Measurements from ENCODE around the gene BFSP1. TPM values are rescaled to one million over a fixed set of nuclear protein-coding genes. Genes with fewer than 3 reads are reported as not detected.

BFSP1 gene
- total and polyA plus RNA-seq, 7 donors, result 0.51 to 3.6 (median 1.2) TPM; not detected in 1

DNA sequence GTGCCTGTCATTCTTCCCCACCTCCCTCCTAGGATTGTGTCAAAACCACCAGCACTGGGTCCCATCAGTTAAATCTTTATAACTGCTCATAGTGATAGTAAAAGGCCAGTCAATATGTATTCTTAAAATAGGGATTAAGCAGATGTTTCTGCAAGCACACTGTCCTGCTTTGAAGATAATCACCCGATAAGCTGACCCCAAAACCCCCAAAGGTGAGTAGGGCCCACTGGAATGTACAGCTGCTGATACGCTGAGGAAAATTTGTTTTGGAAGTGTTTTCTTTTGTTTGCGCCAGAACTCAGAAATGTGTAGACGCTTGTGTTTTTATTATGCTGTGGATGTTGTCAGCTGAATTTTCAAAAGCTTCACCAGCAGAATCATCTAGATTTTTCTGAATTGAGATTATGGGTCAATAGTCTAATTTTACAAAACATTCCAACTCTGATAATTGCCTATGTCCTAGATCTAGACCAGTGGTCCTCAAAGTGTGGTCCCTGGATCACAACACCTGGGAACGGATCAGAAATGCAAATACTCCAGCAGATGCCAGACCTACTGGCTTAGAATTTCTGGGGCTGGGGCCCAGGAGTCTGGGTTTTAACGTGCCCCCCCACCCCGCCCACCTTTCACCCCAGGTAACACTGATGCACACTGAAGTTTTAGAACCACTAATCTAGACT is 11.4 kb downstream of the BFSP1 start:
- H3K36me3 ChIP-seq, result no peaks in the 10 kb centered on the region
- no peaks in the 10 kb centered on the region for H3K27me3 ChIP-seq
- no peaks in the 10 kb centered on the region for H3K9me3 ChIP-seq
- H3K4me1 ChIP-seq, result no peaks in the 10 kb centered on the region
- H3K27ac ChIP-seq, result no peak overlapping the region
- TF ChIP-seq POLR2AphosphoS5 (IDR thresholded peaks at IDR 0.05) (no peak), EP300 (IDR thresholded peaks at IDR 0.05) (no peak), POLR2A (IDR thresholded peaks at IDR 0.05) (no peak)
- TF ChIP-seq, protein P1, sequence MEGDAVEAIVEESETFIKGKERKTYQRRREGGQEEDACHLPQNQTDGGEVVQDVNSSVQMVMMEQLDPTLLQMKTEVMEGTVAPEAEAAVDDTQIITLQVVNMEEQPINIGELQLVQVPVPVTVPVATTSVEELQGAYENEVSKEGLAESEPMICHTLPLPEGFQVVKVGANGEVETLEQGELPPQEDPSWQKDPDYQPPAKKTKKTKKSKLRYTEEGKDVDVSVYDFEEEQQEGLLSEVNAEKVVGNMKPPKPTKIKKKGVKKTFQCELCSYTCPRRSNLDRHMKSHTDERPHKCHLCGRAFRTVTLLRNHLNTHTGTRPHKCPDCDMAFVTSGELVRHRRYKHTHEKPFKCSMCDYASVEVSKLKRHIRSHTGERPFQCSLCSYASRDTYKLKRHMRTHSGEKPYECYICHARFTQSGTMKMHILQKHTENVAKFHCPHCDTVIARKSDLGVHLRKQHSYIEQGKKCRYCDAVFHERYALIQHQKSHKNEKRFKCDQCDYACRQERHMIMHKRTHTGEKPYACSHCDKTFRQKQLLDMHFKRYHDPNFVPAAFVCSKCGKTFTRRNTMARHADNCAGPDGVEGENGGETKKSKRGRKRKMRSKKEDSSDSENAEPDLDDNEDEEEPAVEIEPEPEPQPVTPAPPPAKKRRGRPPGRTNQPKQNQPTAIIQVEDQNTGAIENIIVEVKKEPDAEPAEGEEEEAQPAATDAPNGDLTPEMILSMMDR (IDR thresholded peaks at IDR 0.05), result no peak
- WGBS, 2 donors, result 83 to 88% methylated on average over 7 of the region's 7 CpGs
- no peak overlapping the region for H3K4me3 ChIP-seq
- DNase-seq, result no peak
- intact Hi-C loops (cut with DNase I), result no loop called here

DNA sequence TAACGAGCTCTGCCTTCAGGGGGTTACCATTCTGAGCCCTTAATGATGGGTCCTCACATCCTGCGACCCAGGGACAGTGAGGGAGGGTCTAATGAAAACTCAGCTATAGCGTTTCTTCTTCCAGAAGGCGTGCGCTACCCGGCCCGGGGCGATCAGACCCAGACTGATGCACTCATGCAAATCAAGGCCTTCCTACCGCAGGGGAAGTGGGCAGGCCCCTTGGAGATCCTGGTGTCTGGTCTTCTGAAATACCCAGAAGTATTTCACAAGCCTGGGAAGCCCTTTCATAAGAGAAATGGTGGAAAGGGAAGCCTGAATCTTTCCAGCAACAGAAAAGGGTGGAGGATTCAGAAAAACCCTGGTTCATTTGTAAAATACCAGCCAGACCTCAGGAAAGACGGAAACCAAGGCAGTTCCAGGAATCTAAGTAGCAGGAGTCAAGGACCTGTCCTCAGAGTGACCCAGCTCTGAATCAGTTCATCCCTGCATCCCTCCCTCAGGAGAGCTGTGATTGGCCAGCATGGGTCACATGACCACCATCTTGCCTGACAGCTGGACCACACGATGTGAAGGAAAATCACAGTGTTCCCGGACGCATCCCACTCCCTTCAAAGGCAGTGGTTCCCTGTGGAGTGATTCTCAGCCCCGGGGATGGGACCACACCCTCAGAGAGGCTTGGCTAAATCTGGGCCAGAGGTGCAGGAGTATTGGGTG is 12.7 kb downstream of the BFSP1 start:
- 80 to 86% methylated on average over 14 of the region's 14 CpGs for WGBS, 2 donors
- no peaks in the 10 kb centered on the region for H3K36me3 ChIP-seq
- intact Hi-C loops (cut with DNase I), result no loop called here
- H3K4me3 ChIP-seq, result no peak overlapping the region
- no peaks in the 10 kb centered on the region for H3K27me3 ChIP-seq
- no peaks in the 10 kb centered on the region for H3K4me1 ChIP-seq
- no peak overlapping the region for H3K27ac ChIP-seq
- TF ChIP-seq EP300 (IDR thresholded peaks at IDR 0.05) (no peak), POLR2A (IDR thresholded peaks at IDR 0.05) (no peak), POLR2AphosphoS5 (IDR thresholded peaks at IDR 0.05) (no peak)
- no peaks in the 10 kb centered on the region for H3K9me3 ChIP-seq
- DNase-seq, result peak; percentile 43

DNA sequence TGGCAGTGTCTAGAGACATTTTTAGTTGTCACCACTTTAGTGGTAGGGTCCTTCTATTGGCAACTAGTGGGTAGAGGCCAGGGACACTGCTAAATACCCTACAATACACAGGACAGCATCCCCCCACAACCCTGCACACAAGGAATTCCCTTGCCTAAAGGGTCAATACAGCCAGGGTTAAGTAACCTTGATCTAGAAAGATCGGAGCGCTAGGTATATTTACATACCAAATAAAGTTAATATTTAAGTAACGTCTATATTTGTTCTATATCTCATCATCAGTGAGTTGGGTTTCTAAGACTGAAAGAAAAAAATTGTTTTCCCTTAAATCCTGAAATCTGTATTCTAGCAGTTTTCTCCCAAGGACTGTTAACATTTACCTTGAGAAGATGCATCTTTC is 16.1 kb downstream of the BFSP1 start:
- TF ChIP-seq POLR2AphosphoS5 (IDR thresholded peaks at IDR 0.05), result no peak
- TF ChIP-seq, protein P1 (IDR thresholded peaks at IDR 0.05), result no peak
- no peak for TF ChIP-seq POLR2A (IDR thresholded peaks at IDR 0.05)
- no peak for TF ChIP-seq EP300 (IDR thresholded peaks at IDR 0.05)
- no peaks in the 10 kb centered on the region for H3K4me1 ChIP-seq
- H3K36me3 ChIP-seq, result no peaks in the 10 kb centered on the region
- no peak for DNase-seq
- H3K27ac ChIP-seq, result no peak overlapping the region
- H3K27me3 ChIP-seq, result no peaks in the 10 kb centered on the region
- no peaks in the 10 kb centered on the region for H3K9me3 ChIP-seq
- 41 to 73% methylated on average over 3 of the region's 3 CpGs for WGBS, 2 donors
- no peak overlapping the region for H3K4me3 ChIP-seq
- intact Hi-C loops (cut with DNase I), result no loop called here

DNA sequence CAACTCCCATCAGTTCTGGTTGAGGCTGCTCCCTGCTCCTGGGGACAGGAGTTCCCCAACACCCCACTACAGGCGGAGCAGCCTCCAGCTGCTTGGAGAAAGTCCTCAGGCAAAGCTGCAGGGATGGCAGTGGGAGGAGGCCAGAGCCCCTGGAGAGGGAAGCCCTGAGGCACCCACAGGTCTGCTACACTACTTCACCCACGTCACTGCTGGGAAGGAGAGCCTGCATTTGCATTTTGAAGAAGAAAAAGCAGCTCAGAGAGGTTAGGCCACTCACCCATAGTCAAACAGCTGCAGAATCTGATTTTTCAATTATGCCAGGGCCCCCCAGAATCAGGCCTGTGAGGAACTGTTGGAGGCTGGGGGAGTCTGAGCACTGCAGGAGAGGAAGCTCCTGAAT is 17.2 kb downstream of the BFSP1 start:
- intact Hi-C loops (cut with DNase I), result no loop called here
- 89 to 96% methylated on average over 2 of the region's 2 CpGs for WGBS, 2 donors
- no peaks in the 10 kb centered on the region for H3K36me3 ChIP-seq

DNA sequence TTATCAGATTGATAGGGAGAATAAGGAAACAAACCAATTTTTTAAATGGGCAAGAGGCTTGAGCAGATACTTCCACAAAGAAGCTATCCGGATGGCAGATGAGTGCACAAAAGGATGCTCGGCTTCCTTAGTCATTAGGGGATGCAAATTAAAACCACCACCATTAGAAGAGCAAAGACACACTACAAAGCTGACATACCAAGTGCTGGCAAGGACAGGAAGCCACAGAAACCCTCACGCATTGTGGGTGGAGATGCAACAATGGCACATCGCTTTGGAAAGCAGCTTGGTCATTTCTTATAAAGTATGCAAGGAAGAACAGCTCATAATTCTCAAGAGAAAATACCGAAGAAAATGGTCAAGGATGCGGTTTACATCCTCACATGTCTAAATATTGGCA is 19.8 kb downstream of the BFSP1 start:
- no peaks in the 10 kb centered on the region for H3K36me3 ChIP-seq
- TF ChIP-seq, protein P1 (IDR thresholded peaks at IDR 0.05), result no peak
- TF ChIP-seq POLR2A (IDR thresholded peaks at IDR 0.05) (no peak), POLR2AphosphoS5 (IDR thresholded peaks at IDR 0.05) (no peak), EP300 (IDR thresholded peaks at IDR 0.05) (no peak)
- no peak overlapping the region for H3K27ac ChIP-seq
- H3K27me3 ChIP-seq, result no peaks in the 10 kb centered on the region
- no peak overlapping the region for H3K4me3 ChIP-seq
- 76 to 86% methylated on average over 6 of the region's 6 CpGs for WGBS, 2 donors
- intact Hi-C loops (cut with DNase I), result no loop called here
- no peaks in the 10 kb centered on the region for H3K9me3 ChIP-seq
- DNase-seq, result no peak
- no peaks in the 10 kb centered on the region for H3K4me1 ChIP-seq

More for the DNA sequence above, 17.2 kb downstream of the BFSP1 start:
- TF ChIP-seq, protein P1 (IDR thresholded peaks at IDR 0.05), result no peak
- TF ChIP-seq POLR2AphosphoS5 (IDR thresholded peaks at IDR 0.05), result no peak
- TF ChIP-seq EP300 (IDR thresholded peaks at IDR 0.05), result no peak
- TF ChIP-seq POLR2A (IDR thresholded peaks at IDR 0.05), result no peak
- DNase-seq, result peak; percentile 21
- Histone ChIP-seq H3K27ac (no peak overlapping the region), H3K4me1 (no peaks in the 10 kb centered on the region), H3K4me3 (no peak overlapping the region), H3K27me3 (no peaks in the 10 kb centered on the region), H3K9me3 (no peaks in the 10 kb centered on the region)

Data from sigmoid colon (tissue), 7 donors.